ENCODE data around the gene CUTC. TPM values are rescaled to one million over a fixed set of nuclear protein-coding genes. Genes with fewer than 3 reads are reported as not detected.
A peak's percentile ranks its signal among the peaks of the same experiment; 100 is the strongest.

The CUTC gene, protein sequence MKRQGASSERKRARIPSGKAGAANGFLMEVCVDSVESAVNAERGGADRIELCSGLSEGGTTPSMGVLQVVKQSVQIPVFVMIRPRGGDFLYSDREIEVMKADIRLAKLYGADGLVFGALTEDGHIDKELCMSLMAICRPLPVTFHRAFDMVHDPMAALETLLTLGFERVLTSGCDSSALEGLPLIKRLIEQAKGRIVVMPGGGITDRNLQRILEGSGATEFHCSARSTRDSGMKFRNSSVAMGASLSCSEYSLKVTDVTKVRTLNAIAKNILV
- 10 to 100 TPM; 11.7 to 53.6 (median 17.0) TPM for total RNA-seq

DNA sequence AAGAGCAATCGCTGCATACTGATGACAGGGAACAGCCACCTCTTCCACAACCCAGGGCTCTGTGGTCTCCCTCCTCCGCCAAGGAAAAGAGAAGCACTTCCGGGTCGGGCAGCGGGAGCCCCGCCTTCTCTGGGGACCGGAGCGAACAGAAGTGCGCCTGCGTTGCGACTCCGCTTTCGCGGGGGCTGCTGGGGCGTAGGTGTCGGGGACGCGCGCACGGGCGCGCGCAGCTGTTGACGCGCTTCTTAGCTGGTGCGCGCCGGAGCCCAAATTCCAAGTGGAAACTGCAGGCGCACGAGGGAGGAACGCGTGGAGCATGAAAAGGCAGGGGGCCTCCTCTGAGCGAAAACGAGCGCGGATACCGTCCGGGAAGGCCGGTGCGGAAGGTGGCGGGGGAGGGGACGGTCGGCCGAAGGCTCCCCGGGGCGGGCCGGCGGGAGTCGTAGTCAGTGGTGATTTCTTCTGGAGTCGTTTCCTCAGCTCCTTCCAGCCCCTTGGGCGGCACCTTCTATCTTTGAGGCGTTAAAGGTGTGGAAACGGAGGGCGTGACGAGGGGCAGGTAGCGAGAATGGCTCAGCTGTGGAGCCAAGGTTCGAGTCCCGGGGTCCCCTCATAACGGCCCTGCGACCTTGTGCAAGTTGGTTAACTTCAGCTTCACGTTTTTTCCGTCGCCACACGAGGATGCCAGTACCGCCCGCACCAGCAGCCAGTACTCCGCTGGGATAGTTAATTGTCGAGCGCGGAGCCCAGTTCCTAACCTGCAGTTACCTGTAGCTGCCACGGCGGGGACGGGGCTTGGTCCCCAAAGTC is at the start of gene CUTC, which contains the start of gene COX15:
CUTC (plus strand) TSS at position 202 of the 810 bp plus-strand sequence; CDS start at position 317, 115 bp downstream.
COX15 (minus strand) TSS at position 95 of the 810 bp plus-strand sequence; CDS start at position 17, 78 bp downstream.
- TF ChIP-seq, protein P1, sequence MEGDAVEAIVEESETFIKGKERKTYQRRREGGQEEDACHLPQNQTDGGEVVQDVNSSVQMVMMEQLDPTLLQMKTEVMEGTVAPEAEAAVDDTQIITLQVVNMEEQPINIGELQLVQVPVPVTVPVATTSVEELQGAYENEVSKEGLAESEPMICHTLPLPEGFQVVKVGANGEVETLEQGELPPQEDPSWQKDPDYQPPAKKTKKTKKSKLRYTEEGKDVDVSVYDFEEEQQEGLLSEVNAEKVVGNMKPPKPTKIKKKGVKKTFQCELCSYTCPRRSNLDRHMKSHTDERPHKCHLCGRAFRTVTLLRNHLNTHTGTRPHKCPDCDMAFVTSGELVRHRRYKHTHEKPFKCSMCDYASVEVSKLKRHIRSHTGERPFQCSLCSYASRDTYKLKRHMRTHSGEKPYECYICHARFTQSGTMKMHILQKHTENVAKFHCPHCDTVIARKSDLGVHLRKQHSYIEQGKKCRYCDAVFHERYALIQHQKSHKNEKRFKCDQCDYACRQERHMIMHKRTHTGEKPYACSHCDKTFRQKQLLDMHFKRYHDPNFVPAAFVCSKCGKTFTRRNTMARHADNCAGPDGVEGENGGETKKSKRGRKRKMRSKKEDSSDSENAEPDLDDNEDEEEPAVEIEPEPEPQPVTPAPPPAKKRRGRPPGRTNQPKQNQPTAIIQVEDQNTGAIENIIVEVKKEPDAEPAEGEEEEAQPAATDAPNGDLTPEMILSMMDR (IDR thresholded peaks at IDR 0.05), result peak; percentile 33 to 72 (median 58)
- TF ChIP-seq POLR2A (IDR thresholded peaks at IDR 0.05), result peak; percentile 68 to 79
- H3K9me3 ChIP-seq, result no peaks in the 10 kb centered on the region
- no peaks in the 10 kb centered on the region for H3K27me3 ChIP-seq
- DNase-seq, result peak; percentile 93 to 98 (median 97)
- peak within 1 kb of the TSS; percentile 78 to 86 (median 81) for H3K4me3 ChIP-seq
- H3K4me1 ChIP-seq, result peaks cover 0 to 23% (median 4%) of the 10 kb centered on the region in 4 donors
- H3K27ac ChIP-seq, result peak within 1 kb of the TSS; percentile 92 to 97 (median 93)
- peaks cover 0 to 19% (median 0%) of the 10 kb centered on the region in 3 donors for H3K36me3 ChIP-seq

DNA sequence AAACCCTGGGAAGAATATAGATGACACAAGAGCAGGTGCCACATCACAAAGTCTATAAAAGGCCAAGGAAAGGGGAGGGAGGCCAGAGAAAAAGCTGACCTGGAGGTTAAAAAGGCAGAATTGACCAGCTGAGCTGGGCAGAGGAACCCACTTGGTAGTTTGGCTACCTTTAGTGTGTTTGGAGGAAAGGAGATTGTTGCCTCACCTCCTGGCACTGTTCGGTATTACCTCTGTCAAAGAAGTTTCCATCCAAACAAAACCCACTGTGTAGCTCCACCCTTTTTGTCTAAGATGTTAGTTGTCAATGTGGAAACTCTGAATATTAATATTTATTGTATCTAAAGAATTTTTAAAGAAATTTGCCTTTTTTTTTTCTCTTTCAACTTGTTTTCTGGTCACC is 49.3 kb upstream of the CUTC start:
- H3K36me3 ChIP-seq, result peaks cover 0 to 24% (median 0%) of the 10 kb centered on the region in 3 donors
- DNase-seq, result no peak

DNA sequence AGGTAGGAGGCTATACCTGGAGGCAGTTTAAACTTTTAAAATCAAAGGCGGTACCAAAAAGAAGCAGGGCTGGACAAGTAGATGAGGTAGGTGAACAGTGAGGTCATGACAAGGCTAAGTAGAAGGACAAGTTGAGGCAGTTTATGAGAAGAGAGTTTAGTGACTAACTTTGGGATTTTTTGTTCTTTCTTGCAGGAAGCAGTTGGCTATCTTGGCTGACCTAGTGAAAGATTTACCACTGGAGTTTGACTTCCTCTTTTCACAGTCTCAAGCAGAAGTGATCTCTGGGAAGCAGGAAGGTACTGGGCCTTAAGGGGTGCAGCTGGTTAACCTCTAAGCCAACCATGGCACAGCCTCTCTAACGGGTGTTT is 46.5 kb upstream of the CUTC start:
- Histone ChIP-seq H3K4me1 (no peaks in the 10 kb centered on the region), H3K4me3 (no peak overlapping the region), H3K27ac (no peak overlapping the region), H3K36me3 (peaks cover 0 to 21% (median 0%) of the 10 kb centered on the region in 3 donors), H3K27me3 (no peaks in the 10 kb centered on the region), H3K9me3 (no peaks in the 10 kb centered on the region)
- TF ChIP-seq, protein P1 (IDR thresholded peaks at IDR 0.05), result no peak
- TF ChIP-seq POLR2A (IDR thresholded peaks at IDR 0.05), result no peak
- no peak for DNase-seq

More for the DNA sequence above, 49.3 kb upstream of the CUTC start:
- no peak overlapping the region for H3K27ac ChIP-seq
- H3K27me3 ChIP-seq, result no peaks in the 10 kb centered on the region
- H3K9me3 ChIP-seq, result no peaks in the 10 kb centered on the region
- TF ChIP-seq, protein P1 (IDR thresholded peaks at IDR 0.05), result peak in 3 of 6 experiments; percentile 25 to 34 (median 28)
- no peak for TF ChIP-seq POLR2A (IDR thresholded peaks at IDR 0.05)
- H3K4me3 ChIP-seq, result no peak overlapping the region
- H3K4me1 ChIP-seq, result no peaks in the 10 kb centered on the region

DNA sequence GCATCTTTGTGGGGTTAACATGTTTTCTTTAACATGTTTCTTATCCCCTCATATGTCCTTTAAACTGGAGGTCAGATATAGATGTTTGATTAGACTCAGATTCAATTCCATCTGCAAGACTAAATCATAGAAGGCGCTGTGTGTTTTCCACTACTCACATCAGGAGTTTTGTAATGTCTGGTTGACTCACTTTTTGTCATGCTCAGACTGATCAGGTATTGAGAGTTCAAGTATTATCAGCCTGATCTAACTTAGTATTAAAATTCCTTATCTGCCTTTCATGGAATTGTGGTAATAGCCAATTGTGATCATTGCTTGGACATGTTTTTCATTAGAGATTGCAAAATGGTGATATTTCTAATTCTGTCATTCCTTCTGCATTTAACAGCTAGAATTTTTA is 42.6 kb upstream of the CUTC start:
- H3K4me3 ChIP-seq, result no peak overlapping the region
- no peaks in the 10 kb centered on the region for H3K9me3 ChIP-seq
- TF ChIP-seq, protein P1 (IDR thresholded peaks at IDR 0.05), result no peak
- TF ChIP-seq POLR2A (IDR thresholded peaks at IDR 0.05), result no peak
- H3K4me1 ChIP-seq, result no peaks in the 10 kb centered on the region
- no peak for DNase-seq
- no peak overlapping the region for H3K27ac ChIP-seq
- peaks cover 0 to 39% (median 0%) of the 10 kb centered on the region in 3 donors for H3K36me3 ChIP-seq
- no peaks in the 10 kb centered on the region for H3K27me3 ChIP-seq

DNA sequence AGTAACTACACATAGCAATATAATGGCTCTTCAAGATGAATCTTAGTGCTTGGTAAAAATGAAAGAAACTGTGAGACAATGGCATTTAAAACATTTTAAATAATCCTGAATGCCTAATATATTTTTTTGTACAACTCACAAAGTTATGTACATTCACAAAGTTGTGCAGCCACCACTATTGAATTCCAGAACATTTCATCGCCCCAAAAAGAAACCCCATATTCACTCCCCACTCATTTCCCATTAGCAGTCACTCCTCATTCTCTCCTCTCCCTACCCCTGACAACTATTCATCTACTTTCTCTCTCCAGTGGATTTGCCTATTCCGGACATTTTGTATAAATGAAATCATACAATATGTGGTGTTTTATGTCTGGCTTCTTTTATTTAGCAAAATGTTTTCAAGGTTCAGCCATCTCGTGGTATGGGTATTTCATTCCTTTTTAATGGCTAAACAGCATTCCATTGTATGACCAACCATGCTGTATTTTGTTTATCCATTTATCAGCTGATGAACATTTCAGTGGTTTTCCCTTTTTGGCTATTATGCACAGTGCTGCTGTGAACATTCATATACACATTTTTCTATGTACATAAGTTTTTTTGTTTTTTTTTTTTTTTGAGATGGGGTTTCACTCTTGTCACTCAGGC is 38.0 kb upstream of the CUTC start:
- H3K27ac ChIP-seq, result no peak overlapping the region
- no peaks in the 10 kb centered on the region for H3K27me3 ChIP-seq
- no peaks in the 10 kb centered on the region for H3K9me3 ChIP-seq
- TF ChIP-seq, protein P1 (IDR thresholded peaks at IDR 0.05), result no peak
- no peak for TF ChIP-seq POLR2A (IDR thresholded peaks at IDR 0.05)
- H3K4me1 ChIP-seq, result no peaks in the 10 kb centered on the region
- H3K4me3 ChIP-seq, result no peak overlapping the region
- peaks cover 0 to 60% (median 0%) of the 10 kb centered on the region in 3 donors for H3K36me3 ChIP-seq
- DNase-seq, result no peak

Data from Peyer's patch (tissue), 4 donors.